ENCODE data around the gene MGAT4B.
"Not testable (repeated sequence)": the region's sequence is repeated elsewhere in the genome, so short reads cannot be mapped to it uniquely, and the experiment has no call there.

The MGAT4B gene

DNA sequence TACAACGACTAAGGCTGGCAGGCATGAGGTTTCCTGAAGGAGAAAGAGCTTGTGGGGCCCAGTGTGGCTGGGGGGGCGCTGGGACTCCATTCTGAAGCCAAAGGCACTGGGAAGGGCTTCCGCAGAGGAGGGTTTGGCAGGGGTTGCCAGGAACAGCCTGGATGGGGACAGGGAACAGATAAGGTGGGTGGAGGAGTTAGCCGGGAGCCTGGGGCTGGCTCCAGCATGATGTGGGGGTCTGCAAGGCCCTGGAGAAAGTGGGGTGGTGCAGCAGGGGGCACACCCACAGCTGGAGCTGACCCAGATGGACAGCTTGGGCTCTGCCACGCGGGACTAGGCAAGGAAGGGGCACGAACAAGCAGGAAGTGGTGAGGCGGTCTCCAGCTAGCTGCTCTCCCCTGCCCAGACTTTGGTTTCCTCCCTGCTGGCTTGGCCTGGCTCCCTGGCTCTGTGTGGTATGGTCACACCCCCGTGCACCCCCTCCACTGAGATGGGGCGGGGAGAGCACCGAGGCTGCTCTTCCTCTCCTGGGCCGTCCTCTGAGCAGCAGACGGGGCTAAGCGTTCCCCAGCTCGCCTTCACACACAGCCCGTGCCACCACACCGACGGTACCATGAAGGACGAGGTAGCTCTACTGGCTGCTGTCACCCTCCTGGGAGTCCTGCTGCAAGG, 13.1 kb downstream of the MGAT4B start, which contains the start of gene LTC4S:
LTC4S (plus strand) TSS at position 519 of the 672 bp plus-strand sequence; CDS start at position 614, 95 bp downstream.
- FAIRE-seq = no peak

DNA sequence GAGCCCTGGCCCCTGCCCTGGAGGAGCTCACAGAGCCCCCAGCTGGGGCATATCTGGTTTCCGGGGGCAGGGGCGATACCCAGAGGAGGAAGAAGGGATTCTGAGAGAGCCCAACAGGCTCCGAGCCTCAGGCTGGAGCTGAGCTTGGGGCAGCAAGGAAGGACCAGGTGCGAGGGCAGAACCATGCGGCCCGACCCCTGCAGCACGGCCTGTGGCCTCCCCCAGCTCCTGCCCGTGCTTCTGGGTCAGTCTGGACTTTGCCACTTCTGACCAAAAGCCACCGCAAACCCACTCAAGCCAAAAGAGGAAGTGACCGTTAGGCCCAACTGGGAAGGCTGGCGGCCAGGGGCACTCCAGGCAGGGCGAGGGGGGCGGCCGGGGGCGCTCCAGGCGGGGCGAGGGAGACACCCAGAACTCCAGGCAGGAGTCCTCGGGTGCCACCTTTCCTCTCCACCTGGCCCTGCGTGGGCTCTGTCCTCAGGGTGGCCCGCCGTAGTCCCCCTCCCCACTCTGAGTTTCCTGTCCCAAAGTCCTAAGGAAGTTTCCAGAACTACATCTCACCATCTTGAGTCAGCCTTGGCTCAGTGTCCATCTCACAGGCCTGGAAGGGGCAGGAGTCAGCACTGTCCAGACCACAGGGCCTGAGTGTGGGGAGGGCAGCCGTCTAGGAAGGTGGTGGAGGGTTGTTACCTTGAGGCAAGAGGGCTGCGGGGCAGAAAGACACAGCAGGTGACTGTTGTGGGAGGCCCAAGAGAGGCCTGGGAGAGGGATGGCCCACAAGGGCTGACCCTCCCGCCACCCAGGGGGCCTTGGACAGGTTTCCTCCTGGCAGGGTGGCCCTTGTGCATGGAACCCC, 13.8 kb downstream of the MGAT4B start:
- FAIRE-seq = no peak

DNA sequence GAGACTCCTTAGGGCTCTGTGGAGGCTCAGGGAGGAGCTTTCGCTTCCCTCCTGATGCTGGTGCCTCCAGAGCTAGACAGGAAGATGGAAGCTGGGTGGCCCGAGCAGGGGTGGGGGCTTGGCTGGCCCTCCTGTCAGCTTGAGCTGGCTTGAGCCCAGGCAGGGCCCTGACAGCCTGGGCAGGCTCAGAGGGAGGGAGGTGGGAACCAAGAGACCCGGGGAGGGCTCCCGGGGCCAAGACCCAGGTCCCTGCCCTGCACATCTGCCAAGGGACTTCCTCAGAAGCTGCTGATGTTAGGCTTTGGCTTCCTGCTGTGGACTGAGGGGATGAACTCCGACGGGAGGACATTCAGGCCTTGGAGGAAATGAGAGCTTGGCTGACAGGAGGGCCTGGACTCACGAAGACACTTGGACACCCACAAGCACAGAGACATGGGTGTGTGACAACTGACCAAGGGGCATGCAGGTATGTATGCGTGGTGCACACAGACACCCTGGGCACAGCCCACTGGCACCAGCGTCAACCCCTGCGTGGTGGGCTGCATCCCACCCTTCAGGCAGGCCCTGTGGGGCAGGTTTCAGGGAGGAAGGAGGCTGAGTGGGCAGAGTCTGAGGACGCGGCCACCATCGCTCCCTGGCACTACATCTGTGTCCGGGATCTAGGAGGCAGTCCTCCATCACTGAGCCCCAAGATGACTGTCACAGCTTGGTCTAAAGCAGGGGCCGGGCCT, 14.6 kb downstream of the MGAT4B start:
- no peak for FAIRE-seq

DNA sequence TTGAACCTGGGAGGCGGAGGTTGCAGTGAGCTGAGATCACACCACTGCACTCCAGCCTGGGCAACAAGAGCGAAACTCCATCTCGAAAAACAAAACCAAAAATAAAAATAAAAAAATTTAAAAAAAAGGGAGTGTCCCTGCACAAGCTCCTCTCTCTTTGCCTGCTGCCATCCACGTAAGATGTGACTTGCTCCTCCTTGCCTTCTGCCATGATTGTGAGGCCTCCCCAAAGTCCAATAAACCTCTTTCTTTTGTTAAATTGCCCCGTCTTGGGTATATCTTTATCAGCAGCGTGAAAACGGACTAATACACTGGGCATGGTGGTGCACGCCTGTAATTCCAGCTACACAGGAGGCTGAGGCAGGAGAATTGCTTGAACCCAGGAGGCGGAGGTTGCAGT, 17.4 kb downstream of the MGAT4B start:
- FAIRE-seq = not testable (repeated sequence)

DNA sequence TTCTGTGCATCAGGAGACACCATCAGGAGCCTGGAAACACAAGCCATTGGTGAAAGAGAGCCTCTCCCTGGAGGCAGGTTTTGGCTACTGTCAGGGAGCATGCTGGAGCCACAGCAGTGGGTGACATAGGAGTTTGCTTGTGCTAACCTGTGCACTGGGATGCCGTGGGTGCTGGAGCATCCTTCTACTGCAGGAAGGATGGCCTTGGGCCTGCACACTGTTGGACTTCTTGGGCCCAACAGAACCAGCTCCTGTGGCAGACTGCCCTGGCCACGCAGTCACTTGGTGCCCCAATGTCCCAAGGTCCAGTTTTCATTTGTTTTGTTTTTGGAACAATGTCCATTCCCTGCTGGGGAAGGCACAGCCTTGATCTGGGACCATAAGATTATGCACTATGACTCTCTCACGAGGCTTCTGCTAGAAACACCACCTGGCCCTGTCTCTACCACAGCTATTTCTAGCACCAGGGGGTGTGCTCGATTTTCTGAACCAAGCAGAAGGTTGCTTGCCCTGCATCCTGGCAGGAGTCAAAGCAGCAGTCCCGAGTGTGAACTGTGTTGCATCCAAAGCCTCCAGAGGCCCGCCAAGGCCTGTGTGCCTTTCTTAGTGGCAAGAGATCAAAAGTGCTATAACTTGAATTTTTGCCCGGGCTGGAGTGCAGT, 18.3 kb downstream of the MGAT4B start:
- FAIRE-seq = no peak

DNA sequence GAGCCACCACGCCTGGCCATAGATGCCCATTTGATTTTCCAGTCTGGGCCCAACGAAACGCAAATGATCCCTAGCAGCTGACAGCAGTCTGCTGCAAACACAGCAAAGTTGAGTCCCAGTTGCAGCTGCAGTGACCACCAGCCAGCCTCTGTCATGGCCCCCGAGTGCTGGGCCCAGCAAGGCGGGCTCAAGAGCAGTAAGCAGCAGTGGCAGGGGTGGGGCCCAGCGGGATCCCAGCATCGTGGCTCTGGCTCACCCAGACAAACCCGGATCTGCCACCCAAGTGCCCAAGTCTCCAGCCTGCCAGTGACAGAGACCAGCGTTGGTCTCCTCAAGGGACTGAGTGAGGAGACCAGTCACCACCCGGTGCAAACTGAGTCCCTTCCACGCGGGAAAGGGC, 19.8 kb downstream of the MGAT4B start:
- FAIRE-seq = no peak

DNA sequence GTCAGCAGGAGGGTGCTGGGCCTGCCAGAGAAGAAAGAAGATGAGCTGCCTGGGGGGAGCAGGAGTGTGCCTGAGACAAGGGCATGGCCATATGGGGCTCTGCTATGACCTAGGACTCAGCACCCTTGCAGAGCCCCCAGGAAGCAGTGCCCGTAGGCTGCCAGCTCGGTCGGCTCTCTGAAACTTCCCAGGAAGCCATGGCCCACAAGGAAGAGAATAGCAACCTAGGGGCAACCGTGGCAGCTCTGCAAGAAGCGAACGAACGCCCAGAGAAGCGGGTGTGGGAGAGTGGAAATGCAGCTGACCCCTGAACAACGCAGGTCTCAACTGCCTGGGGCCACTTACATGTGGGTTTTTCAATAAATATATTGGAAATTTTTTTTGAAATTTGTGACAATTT, 23.5 kb downstream of the MGAT4B start:
- FAIRE-seq = no peak

DNA sequence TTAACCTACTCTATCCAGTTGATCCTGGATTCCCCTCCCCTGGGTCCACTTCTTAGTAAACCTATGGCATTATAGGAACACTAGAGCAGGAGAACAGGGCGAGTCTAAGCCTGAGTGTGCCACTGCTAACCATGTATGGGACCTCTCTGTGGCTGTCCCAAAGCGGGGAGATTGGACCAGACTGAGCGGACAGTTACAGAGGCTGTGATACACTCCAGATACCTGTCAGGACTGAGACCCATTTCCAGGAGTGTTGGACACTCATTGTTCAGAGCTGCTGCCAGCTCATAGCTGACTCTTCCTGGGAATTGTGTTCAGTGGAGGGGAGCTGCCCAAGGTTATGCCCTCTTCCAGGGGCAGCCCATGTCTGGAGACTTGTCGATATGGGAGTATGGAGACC, 24.8 kb downstream of the MGAT4B start:
- no peak for FAIRE-seq

DNA sequence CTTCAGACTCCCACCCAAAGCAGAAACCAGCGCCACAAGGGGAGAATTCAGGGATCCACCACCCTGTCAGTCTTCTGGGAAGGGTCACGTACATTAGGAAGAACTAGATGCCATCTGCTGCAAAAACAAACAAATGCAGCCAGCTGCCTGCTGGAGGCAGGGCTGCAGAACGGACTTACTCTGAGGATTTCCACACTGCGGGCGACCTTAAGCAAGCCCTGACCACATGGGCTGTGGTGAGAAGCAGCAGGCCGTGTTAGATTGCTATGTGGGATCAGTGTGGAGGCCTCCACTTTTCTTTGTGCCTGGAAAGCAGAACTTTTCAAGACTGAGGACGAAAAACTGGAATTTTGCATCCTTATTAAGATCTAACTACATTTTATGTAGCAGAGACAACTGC, 26.3 kb downstream of the MGAT4B start:
- FAIRE-seq = no peak

DNA sequence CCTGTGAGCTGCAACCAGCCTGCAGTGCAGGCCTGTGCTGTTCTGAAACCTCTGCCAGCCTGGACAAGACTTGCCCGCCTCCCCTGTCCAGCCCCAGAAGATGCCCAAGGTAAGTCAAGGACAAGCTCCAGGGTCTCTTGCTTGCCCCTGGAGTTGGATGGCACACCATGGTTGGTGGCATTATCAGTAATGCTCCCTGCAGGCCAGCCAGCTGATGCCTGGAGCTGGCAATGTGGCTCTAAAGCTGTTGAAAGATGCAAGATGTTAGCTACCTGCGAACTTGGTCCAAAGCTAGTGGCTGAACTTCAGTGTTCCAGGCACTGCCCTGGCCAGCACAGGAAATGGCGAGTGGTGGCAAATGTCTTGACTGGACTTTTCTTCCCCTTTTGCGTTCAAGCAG, 26.8 kb downstream of the MGAT4B start:
- FAIRE-seq = no peak

DNA sequence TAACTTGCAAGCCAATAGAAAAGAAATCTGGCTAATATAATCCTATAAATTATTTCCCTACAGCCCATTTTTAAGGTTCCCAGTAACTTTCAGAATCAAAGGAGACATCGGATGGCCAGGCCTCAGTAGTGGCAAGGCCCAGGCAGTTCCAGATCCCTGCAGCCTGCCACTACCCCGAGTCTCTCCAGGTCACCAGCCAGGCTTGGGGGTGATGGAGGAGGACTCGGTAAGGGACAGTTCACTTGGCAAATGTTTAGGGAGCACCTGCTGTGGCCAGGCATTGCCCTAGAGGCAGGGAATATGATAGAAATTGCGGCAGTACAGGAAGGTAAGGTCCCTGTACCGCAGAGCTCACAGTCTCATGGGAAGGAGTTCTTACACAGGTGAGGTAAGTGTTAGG, 28.1 kb downstream of the MGAT4B start:
- no peak for FAIRE-seq

DNA sequence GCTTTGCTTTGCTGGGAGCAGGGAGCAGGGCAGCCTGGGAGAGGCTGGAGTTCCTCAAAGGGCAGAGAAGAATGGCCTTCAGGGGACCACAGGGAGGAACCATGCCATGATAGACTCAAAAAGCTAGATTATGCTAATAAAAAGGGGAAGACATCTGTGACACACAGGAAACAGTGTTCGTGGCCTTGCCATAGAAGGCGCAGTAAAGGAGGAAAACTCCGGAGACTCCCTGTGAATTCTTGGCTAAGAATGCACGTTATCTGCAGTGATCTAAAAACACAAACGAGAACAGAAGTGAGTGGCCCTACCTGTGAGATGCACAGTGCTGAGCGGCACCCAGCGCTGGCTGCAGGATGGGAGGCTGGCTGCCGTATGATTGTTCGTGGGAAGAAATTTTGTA, 28.8 kb downstream of the MGAT4B start:
- FAIRE-seq = no peak

DNA sequence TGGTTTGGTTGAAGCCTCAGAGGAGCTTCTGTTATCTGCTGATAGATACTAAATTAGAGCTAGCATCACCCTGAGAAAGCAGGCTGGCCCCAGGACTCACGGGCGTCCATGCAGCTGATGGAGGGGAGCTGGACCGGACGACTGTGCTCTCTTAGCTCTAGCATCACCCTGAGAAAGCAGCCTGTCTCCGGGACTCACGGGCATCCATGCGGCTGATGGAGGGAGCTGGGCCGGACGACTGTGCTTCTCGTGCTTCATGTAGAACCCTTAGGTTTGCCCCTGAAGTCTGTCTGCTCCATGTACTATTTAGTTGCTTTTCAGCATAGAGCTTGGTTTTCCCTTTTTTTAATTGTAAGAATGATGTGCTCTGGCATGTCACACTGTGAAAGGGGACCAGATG, 29.2 kb downstream of the MGAT4B start:
- no peak for FAIRE-seq

DNA sequence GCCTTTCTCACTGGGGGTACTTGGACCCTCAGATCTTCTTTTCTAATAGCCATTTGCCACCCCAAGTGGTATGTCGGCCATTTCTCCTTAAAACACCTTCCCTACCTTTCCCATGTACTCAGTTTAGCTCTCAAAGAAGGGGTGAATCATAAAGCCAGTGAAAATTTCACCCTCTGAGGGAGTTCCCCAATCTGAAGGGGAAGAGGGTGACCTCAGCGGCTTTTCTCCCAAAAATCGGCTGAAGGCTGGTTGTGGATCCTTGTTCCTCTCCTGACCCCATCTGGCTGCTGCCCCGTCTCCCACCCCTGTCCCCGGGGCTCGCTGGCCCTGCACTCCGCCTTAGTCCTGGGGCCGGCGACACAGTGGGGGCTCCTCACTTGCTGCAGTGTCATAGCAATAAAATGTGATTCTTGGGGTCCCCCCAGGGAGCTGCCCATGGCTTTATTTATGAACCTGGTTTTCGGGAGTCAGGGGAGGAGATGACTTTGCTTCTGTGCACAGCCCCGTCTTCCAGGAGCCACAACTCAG, 30.2 kb downstream of the MGAT4B start:
- no peak for FAIRE-seq

DNA sequence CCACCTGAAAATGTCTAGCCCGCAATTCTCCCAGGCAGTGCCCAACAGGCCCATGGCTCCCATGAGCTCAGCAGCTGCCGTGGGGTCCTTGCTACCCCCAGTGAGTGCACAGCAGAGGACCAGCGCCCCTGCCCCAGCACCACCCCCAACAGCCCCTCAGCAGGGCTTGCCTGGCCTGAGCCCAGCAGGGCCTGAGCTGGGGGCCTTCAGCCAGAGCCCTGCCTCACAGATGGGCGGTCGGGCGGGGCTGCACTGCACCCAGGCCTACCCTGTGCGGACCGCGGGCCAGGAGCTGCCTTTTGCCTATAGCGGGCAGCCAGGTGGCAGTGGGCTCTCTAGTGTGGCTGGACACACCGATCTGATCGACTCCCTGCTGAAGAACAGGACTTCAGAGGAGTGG, 32.2 kb downstream of the MGAT4B start:
- FAIRE-seq = no peak

DNA sequence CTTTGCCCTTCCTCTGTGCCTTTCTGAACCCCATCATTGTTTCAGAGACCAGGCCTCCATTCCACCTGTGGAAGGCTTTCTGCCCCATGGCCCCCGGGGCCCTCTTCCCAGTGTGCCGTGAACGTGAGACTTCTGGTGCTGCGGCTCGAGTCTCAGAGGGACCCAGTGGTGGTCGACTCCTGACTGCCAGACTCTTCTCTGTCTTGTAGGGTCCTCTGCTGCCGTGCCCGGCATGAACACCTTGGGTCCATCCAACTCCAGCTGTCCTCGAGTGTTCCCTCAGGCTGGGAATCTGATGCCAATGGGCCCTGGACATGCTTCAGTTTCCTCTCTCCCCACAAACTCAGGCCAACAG, 33.0 kb downstream of the MGAT4B start:
- FAIRE-seq = no peak

DNA sequence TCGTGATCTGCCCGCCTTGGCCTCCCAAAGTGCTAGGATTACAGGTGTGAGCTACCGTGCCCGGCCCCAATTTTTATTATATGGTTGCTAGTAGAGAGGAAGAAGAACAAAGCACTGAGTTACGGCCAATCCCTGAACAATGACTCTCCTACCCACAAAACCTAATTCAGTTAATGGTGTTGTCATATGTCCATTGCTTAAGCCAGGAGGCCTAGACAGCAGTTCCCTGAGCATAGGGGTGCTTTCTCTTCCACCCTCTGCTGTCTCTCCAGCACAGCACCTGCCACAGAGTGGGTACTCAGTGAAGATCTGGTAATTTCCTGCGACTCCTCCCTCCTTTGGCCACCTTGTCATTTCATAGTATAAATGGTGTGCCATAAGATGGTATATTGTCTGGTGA, 34.3 kb downstream of the MGAT4B start:
- no peak for FAIRE-seq

DNA sequence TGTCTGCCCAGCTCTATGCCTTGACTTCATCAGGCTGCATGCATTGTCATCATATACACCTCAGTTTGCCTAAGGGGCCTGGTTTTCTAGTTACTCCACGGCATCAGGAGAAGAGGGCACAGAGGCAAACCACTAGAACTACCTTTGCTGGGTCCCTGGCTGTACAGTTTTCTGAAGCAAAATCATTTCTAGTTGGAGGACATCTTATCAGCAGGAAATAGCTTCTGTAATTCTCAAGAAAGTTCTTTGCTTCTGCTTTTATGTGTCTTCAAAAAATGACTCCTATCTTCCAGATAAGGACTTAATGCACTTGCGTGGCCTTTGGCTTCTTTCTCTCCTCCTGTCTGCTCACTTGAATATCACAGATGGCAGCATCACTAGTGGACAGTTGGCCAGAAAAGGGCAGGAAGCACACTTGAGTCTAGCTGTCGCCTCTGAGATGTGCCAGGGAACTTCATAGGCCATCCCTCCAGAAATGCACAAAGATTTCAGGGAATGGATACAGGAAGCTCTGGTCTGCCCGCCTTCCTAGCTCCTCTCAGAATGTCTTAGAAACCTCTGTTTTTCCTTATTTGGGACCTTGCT, 35.3 kb downstream of the MGAT4B start:
- no peak for FAIRE-seq

DNA sequence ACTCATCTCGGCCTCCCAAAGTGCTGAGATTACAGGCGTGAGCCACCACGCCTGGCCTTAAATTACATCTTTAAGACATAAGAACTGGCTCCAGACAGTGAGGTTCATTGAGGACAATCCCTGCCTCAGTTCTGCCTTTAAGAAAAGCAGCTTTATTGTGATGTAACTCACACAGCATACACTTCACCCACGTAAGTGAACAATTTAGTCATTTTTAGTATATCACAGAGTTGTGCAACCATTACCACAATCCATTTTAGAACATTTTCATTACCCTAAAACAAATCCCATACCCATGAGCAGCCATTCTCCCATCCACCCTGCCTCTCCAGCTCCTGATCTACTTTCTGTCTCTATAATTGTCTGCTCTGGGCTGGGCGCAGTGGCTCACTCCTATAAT, 36.9 kb downstream of the MGAT4B start:
- no peak for FAIRE-seq

DNA sequence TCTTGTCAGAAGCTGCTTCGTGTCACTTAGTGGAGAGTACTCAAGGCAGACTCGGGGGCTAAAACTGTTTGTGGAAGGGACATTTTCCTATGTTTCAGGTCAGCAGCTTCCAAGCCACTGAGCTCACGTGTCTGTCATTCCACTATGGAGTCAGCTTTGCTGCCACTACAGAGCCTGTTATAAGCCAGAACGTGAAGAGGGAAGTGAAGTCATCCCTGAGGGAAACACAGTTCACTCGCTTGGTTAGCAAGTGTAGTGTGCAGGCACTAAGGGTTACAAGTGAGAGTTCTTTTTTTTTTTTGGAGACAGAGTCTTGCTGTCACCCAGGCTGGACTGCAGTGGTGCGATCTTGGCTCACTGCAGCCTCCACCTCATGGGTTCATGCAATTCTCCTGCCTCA, 37.4 kb downstream of the MGAT4B start:
- FAIRE-seq = no peak

DNA sequence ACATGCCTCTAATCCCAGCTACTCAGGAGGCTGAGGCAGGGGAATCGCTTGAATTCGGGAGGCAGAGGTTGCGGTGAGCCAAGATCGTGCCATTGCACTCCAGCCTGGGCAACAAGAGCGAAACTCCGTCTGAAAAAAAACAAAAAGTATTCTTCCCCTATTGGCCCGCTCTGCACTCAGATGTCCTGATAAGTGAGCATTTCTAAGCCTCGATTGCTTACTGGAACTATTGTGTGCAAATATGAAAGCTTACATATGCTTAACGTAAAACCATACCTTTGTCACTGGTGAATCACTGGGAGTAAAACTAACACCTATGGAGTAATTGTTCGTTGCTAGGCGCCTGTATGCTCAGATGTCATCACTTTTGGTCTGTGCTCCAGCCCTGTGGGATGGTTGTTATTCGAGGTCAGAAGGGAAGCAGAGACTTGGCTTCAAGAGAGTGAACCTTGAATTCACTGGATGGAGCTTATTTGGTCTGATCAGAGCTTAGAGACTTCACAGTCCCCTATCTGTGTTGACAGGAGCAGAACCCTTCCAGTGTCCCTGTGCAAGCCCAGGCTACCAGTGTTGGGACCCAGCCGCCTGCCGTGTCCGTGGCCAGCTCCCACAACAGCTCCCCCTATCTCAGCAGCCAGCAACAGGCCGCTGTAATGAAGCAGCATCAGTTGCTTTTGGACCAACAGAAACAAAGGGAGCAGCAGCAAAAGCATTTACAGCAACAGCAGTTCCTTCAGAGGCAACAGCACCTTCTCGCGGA, 38.2 kb downstream of the MGAT4B start:
- no peak for FAIRE-seq
